HG03457 (cell line): Measurements from ENCODE around the gene MRPS12.
"Not testable (repeated sequence)": the region's sequence is repeated elsewhere in the genome, so short reads cannot be mapped to it uniquely, and the experiment has no call there.

Experiments used
- ATAC-seq: cut with Tn5 transposase; IDR thresholded peaks from one replicate; pipeline ENCODE4 v1.9.1; 2021; ENCODE audit warnings: moderate number of reproducible peaks; ENCODE audit not compliant: unreplicated experiment

MRPS12 gene

GRCh38 chr19:38932425-38933179 lies 1.9 kb downstream of the MRPS12 start:
- ATAC-seq: no peak

GRCh38 chr19:38933544-38933943 lies 2.8 kb downstream of the MRPS12 start:
- ATAC-seq: no peak

- no peak for ATAC-seq
These were observed 9.2 kb downstream of the MRPS12 start for GRCh38 chr19:38939957-38940356.

GRCh38 chr19:38941466-38941865 lies 10.7 kb downstream of the MRPS12 start:
- ATAC-seq: not testable (repeated sequence)

GRCh38 chr19:38941979-38942378 lies 11.2 kb downstream of the MRPS12 start:
- ATAC-seq: no peak

GRCh38 chr19:38942471-38943181 lies 11.9 kb downstream of the MRPS12 start:
- no peak for ATAC-seq

GRCh38 chr19:38944981-38945506 lies 14.3 kb downstream of the MRPS12 start:
- no peak for ATAC-seq

GRCh38 chr19:38945562-38946228 lies 15.0 kb downstream of the MRPS12 start:
- ATAC-seq: no peak

- no peak for ATAC-seq
These were observed 15.7 kb downstream of the MRPS12 start for GRCh38 chr19:38946229-38947010.

- no peak for ATAC-seq
These were observed 19.0 kb downstream of the MRPS12 start for GRCh38 chr19:38949580-38950367.

- no peak for ATAC-seq
These were observed 20.4 kb downstream of the MRPS12 start for GRCh38 chr19:38951187-38951586.

- ATAC-seq: no peak
These were observed 21.8 kb downstream of the MRPS12 start for GRCh38 chr19:38952395-38953165.

GRCh38 chr19:38953677-38954076 lies 22.9 kb downstream of the MRPS12 start:
- no peak for ATAC-seq

- ATAC-seq: no peak
These were observed 25.5 kb downstream of the MRPS12 start for GRCh38 chr19:38956264-38956663.

- no peak for ATAC-seq
These were observed 27.6 kb downstream of the MRPS12 start for GRCh38 chr19:38958301-38958700.

- ATAC-seq: no peak
These were observed 28.9 kb downstream of the MRPS12 start for GRCh38 chr19:38959618-38960017.

GRCh38 chr19:38964738-38965137 lies 34.0 kb downstream of the MRPS12 start:
- ATAC-seq: no peak

- ATAC-seq: not testable (repeated sequence)
These were observed 35.4 kb downstream of the MRPS12 start for GRCh38 chr19:38966149-38966548.
